NCI-H1417 treated with DMSO at 0.1 percent for 48 hours (cell line): ENCODE results near the gene WRAP53.
"Not testable (repeated sequence)": the region's sequence is repeated elsewhere in the genome, so short reads cannot be mapped to it uniquely, and the experiment has no call there.

Source experiments
- DNase-seq: peaks from one replicate; lab custom pipeline; 2025; lab: John Stamatoyannopoulos, UW

WRAP53 gene

GRCh38 chr17:7687908-7688807, at the start of gene WRAP53:
TSS of gene WRAP53 (plus strand) at chr17:7688477. CDS start at chr17:7688649, 172 bp downstream.
- DNase-seq: peak; percentile 78

- no peak for DNase-seq
Observed at GRCh38 chr17:7640783-7641182, 47.5 kb upstream of the WRAP53 start.

GRCh38 chr17:7641635-7642034, 46.6 kb upstream of the WRAP53 start:
- DNase-seq: not testable (repeated sequence)

- no peak for DNase-seq
Observed at GRCh38 chr17:7644775-7645174, 43.5 kb upstream of the WRAP53 start.

GRCh38 chr17:7646457-7646856, 41.8 kb upstream of the WRAP53 start:
- no peak for DNase-seq

- DNase-seq: no peak
Observed at GRCh38 chr17:7647018-7647417, 41.3 kb upstream of the WRAP53 start.

- no peak for DNase-seq
Observed at GRCh38 chr17:7650509-7651096, 37.7 kb upstream of the WRAP53 start, which contains the start of gene ATP1B2. TSS of gene ATP1B2 (plus strand) at chr17:7650926. CDS start at chr17:7651519, 593 bp downstream.

- no peak for DNase-seq
Observed at GRCh38 chr17:7651097-7651664, 37.1 kb upstream of the WRAP53 start.

- no peak for DNase-seq
Observed at GRCh38 chr17:7651665-7652387, 36.5 kb upstream of the WRAP53 start.

- DNase-seq: no peak
Observed at GRCh38 chr17:7652388-7653356, 35.6 kb upstream of the WRAP53 start.

- no peak for DNase-seq
Observed at GRCh38 chr17:7654832-7655540, 33.3 kb upstream of the WRAP53 start.

GRCh38 chr17:7655541-7655840, 32.8 kb upstream of the WRAP53 start:
- DNase-seq: no peak

GRCh38 chr17:7656958-7657609, 31.2 kb upstream of the WRAP53 start:
- no peak for DNase-seq

- no peak for DNase-seq
Observed at GRCh38 chr17:7667656-7668406, 20.4 kb upstream of the WRAP53 start.

- DNase-seq: no peak
Observed at GRCh38 chr17:7668482-7668881, 19.8 kb upstream of the WRAP53 start.

GRCh38 chr17:7673239-7673638, 15.0 kb upstream of the WRAP53 start:
- DNase-seq: no peak

GRCh38 chr17:7674934-7675333, 13.3 kb upstream of the WRAP53 start:
- no peak for DNase-seq

GRCh38 chr17:7676533-7676932, 11.7 kb upstream of the WRAP53 start:
- no peak for DNase-seq

- DNase-seq: no peak
Observed at GRCh38 chr17:7677388-7678067, 10.7 kb upstream of the WRAP53 start.
